IMR-90 (cell line): ENCODE data around the gene GRK5. TPM values are rescaled to one million over a fixed set of nuclear protein-coding genes. Genes with fewer than 3 reads are reported as not detected.

Experiments used
- ATAC-seq: fragments of 200-7000 bp; cut with Tn5 transposase; 2 replicates; pipeline ENCODE4 v1.9.1; 2020; ENCODE audit warnings: low read depth, mild to moderate bottlenecking, moderate library complexity
- BruUV-seq: library from RNA; stranded (reverse); fragments of 400-500 nt; replicated peaks from 2 replicates; lab custom pipeline; 2021; lab: Mats Ljungman, UMichigan
- CTCF ChIA-PET: fragments of 300-600 bp; formaldehyde crosslinking; extraction: SDS; loops from one replicate; lab custom pipeline; 2021; ENCODE audit warnings: antibody characterized with exemption; lab: Yijun Ruan, JAX
- POLR2A ChIA-PET: fragments of 300-600 bp; sonication (Branson Sonifier 250); formaldehyde crosslinking; loops from one replicate; lab custom pipeline; 2022; ENCODE audit warnings: antibody characterized with exemption; ENCODE audit not compliant: unreplicated experiment; lab: Charles Lee
- DNase-seq: peaks from one replicate; pipeline ENCODE4 v3.0.0; 2013
- H2AFZ ChIP-seq: replicated peaks from 2 replicates; pipeline ENCODE3; 2013; ENCODE audit warnings: low read length, mild to moderate bottlenecking; ENCODE audit not compliant: poor library complexity
- H2AK5ac ChIP-seq: 2 replicates; pipeline ENCODE4 v1.6.1; 2013; ENCODE audit warnings: low read depth, low read length, inconsistent platforms
- H2AK9ac ChIP-seq: replicated peaks from 2 replicates; pipeline ENCODE3; 2013; ENCODE audit warnings: mild to moderate bottlenecking, low read depth, low read length, moderate library complexity; ENCODE audit not compliant: poor library complexity
- H2BK120ac ChIP-seq: 2 replicates; pipeline ENCODE4 v1.6.1; 2013; ENCODE audit warnings: low read depth, low read length, inconsistent platforms
- H2BK15ac ChIP-seq: 3 replicates; pipeline ENCODE4 v1.6.1; 2013; ENCODE audit warnings: low read depth, low read length, inconsistent platforms
- H2BK20ac ChIP-seq: 2 replicates; pipeline ENCODE4 v1.6.1; 2013; ENCODE audit warnings: low read depth, mild to moderate bottlenecking, inconsistent platforms, low read length, moderate library complexity
- H2BK5ac ChIP-seq: 2 replicates; pipeline ENCODE4 v1.6.1; 2013; ENCODE audit warnings: mild to moderate bottlenecking, low read depth, low read length, inconsistent platforms; ENCODE audit not compliant: poor library complexity, severe bottlenecking
- H3K14ac ChIP-seq: replicated peaks from 2 replicates; pipeline ENCODE4 v1.6.1; 2013; ENCODE audit warnings: low read depth, low read length, inconsistent platforms
- H3K18ac ChIP-seq: 2 replicates; pipeline ENCODE4 v1.6.1; 2013; ENCODE audit warnings: low read depth, low read length, control low read depth
- H3K23ac ChIP-seq: 2 replicates; pipeline ENCODE4 v1.6.1; 2013; ENCODE audit warnings: low read depth, low read length, inconsistent platforms
- H3K27ac ChIP-seq: 2 replicates; pipeline ENCODE4 v1.5.1; 2013; ENCODE audit warnings: mild to moderate bottlenecking, control low read depth, low read length; ENCODE audit not compliant: insufficient read depth
- H3K27me3 ChIP-seq: 2 replicates; pipeline ENCODE4 v1.6.1; 2013; ENCODE audit warnings: low read length; ENCODE audit not compliant: control insufficient read depth, insufficient read depth
- H3K36me3 ChIP-seq: 2 replicates; pipeline ENCODE4 v1.6.1; 2013; ENCODE audit warnings: low read length, mixed read lengths; ENCODE audit not compliant: control insufficient read depth, insufficient read depth
- H3K4ac ChIP-seq: 2 replicates; pipeline ENCODE4 v1.6.1; 2013; ENCODE audit warnings: low read depth, low read length, inconsistent platforms
- H3K4me1 ChIP-seq: 2 replicates; pipeline ENCODE4 v1.6.1; 2013; ENCODE audit warnings: low read length, mixed read lengths; ENCODE audit not compliant: control insufficient read depth, insufficient read depth
- H3K4me2 ChIP-seq: 2 replicates; pipeline ENCODE4 v1.6.1; 2013; ENCODE audit warnings: low read depth, mild to moderate bottlenecking, control low read depth, low read length, moderate library complexity
- H3K4me3 ChIP-seq: 2 replicates; pipeline ENCODE4 v1.5.1; 2013; ENCODE audit warnings: low read depth, mild to moderate bottlenecking, control low read depth, low read length, moderate library complexity; ENCODE audit not compliant: insufficient read depth
- H3K56ac ChIP-seq: 2 replicates; pipeline ENCODE4 v1.6.1; 2013; ENCODE audit warnings: low read length, inconsistent platforms; ENCODE audit not compliant: insufficient read depth; ENCODE audit errors: extremely low read depth
- H3K79me1 ChIP-seq, 2 experiments: 2 replicates each; pipeline ENCODE4 v1.6.1; 2013; ENCODE audit warnings: low read length in 2 of 2, inconsistent platforms in 1 of 2, low read depth in 1 of 2
- H3K9ac ChIP-seq: 2 replicates; pipeline ENCODE4 v1.6.1; 2013; ENCODE audit warnings: low read depth, low read length, control low read depth
- H3K9me1 ChIP-seq: 2 replicates; pipeline ENCODE4 v1.6.1; 2013; ENCODE audit warnings: low read length, inconsistent platforms; ENCODE audit not compliant: insufficient read depth
- H3K9me3 ChIP-seq: 2 replicates; pipeline ENCODE4 v1.6.1; 2013; ENCODE audit warnings: low read length; ENCODE audit not compliant: control insufficient read depth, insufficient read depth
- H4K20me1 ChIP-seq: 2 replicates; pipeline ENCODE4 v1.6.1; 2013; ENCODE audit warnings: low read length, inconsistent platforms; ENCODE audit not compliant: insufficient read depth
- H4K5ac ChIP-seq: 2 replicates; pipeline ENCODE4 v1.6.1; 2013; ENCODE audit warnings: mild to moderate bottlenecking, low read depth, low read length, control low read depth
- H4K8ac ChIP-seq, 2 experiments: 2 replicates each; pipeline ENCODE4 v1.6.1; 2013; ENCODE audit warnings: low read depth in 2 of 2, low read length in 2 of 2, control low read depth in 1 of 2, inconsistent platforms in 1 of 2
- H4K91ac ChIP-seq: 2 replicates; pipeline ENCODE4 v1.6.1; 2013; ENCODE audit warnings: low read depth, low read length, inconsistent platforms; ENCODE audit not compliant: insufficient read depth
- BHLHE40 ChIP-seq: fragments of 150-350 bp; IDR thresholded peaks from 2 replicates; pipeline ENCODE4 v1.6.1; 2016; ENCODE audit warnings: mild to moderate bottlenecking, low read depth, low read length
- CHD1 ChIP-seq: IDR thresholded peaks from 2 replicates; pipeline ENCODE4 v1.6.1; 2012; ENCODE audit warnings: low read depth, low read length, improper control_type of control experiment
- ELK1 ChIP-seq: fragments of 150-350 bp; IDR thresholded peaks from 2 replicates; pipeline ENCODE4 v1.6.1; 2016; ENCODE audit warnings: low read depth, mild to moderate bottlenecking, low read length, moderate library complexity, borderline replicate concordance
- FOS ChIP-seq: fragments of 150-350 bp; IDR thresholded peaks from 2 replicates; pipeline ENCODE4 v1.6.1; 2016; ENCODE audit warnings: low read depth, low read length
- MAFK ChIP-seq: IDR thresholded peaks from 2 replicates; pipeline ENCODE4 v1.6.1; 2012; ENCODE audit warnings: low read depth, low read length, improper control_type of control experiment
- MAZ ChIP-seq: IDR thresholded peaks from 2 replicates; pipeline ENCODE4 v1.6.1; 2012; ENCODE audit warnings: low read depth, mild to moderate bottlenecking, low read length, improper control_type of control experiment, moderate library complexity, borderline replicate concordance
- MXI1 ChIP-seq: IDR thresholded peaks from 2 replicates; pipeline ENCODE4 v1.6.1; 2012; ENCODE audit warnings: low read depth, mild to moderate bottlenecking, low read length, moderate library complexity, borderline replicate concordance
- NFE2L2 ChIP-seq: fragments of 150-350 bp; IDR thresholded peaks from 2 replicates; pipeline ENCODE4 v1.6.1; 2016; ENCODE audit warnings: low read depth, mild to moderate bottlenecking, low read length
- POLR2A ChIP-seq: IDR thresholded peaks from 2 replicates; pipeline ENCODE4 v1.6.1; 2012; ENCODE audit warnings: mild to moderate bottlenecking, low read depth, low read length
- RAD21 ChIP-seq: IDR thresholded peaks from 2 replicates; pipeline ENCODE4 v1.6.1; 2012; ENCODE audit warnings: low read length, improper control_type of control experiment
- RCOR1 ChIP-seq: IDR thresholded peaks from 2 replicates; pipeline ENCODE4 v1.6.1; 2012; ENCODE audit warnings: mild to moderate bottlenecking, low read length, improper control_type of control experiment; ENCODE audit not compliant: insufficient replicate concordance
- RFX5 ChIP-seq: IDR thresholded peaks from 2 replicates; pipeline ENCODE4 v1.8.0; 2012; ENCODE audit warnings: low read depth, mild to moderate bottlenecking, low read length, moderate library complexity
- SMC3 ChIP-seq: fragments of 150-350 bp; IDR thresholded peaks from 2 replicates; pipeline ENCODE4 v1.6.1; 2016; ENCODE audit warnings: low read depth, mild to moderate bottlenecking, antibody characterized with exemption, low read length, moderate library complexity
- USF2 ChIP-seq: fragments of 150-350 bp; IDR thresholded peaks from 2 replicates; pipeline ENCODE4 v1.6.1; 2017; ENCODE audit warnings: mild to moderate bottlenecking, antibody characterized with exemption, low read length, low read depth
- WGBS, 2 experiments: methylation state at CpG; one replicate each; pipeline versions ENCODE4 v1.1.5 to v1.1.7; 2013; ENCODE audit warnings: missing lambda C conversion rate in 2 of 2; ENCODE audit not compliant: insufficient read length in 1 of 2; ENCODE audit errors: extremely low coverage in 2 of 2; 5-methylcytosine and 5-hydroxymethylcytosine counted together
- dilution Hi-C: fragments of 300-500 bp; cut with HindIII; formaldehyde crosslinking; loops from one replicate; pipeline ENCODE4 v1.14.3; 2018; ENCODE audit warnings: low sequenced_read_pairs; ENCODE audit not compliant: unreplicated experiment
- in situ Hi-C: fragments of 300-500 bp; cut with MboI; formaldehyde crosslinking; loops from 3 replicates; pipeline ENCODE4 v1.14.3; 2019; ENCODE audit warnings: low sequenced_read_pairs, inconsistent platforms, mixed read lengths
- intact Hi-C: fragments of 100-400 bp; cut with micrococcal nuclease; formaldehyde crosslinking; loops from 2 replicates; pipeline ENCODE4 v1.10.0; 2022
- polyA plus RNA-seq, 3 experiments: library from polyadenylated mRNA; depleted of rRNA; stranded (reverse); fragments of >200 nt; gene quantifications; 2 replicates each; pipeline ENCODE4 v1.2.3, GENCODE V29; 2012; ENCODE audit warnings: low replicate concordance in 1 of 3
- total RNA-seq: library from RNA; depleted of rRNA; stranded (reverse); fragments of >200 nt; gene quantifications from 2 replicates; pipeline ENCODE4 v1.2.3, GENCODE V29; 2012
- TF ChIP-seq, protein P1 (sequence below): conservative IDR thresholded peaks from 2 replicates; pipeline ENCODE4 v1.5.1; 2012; ENCODE audit warnings: mild to moderate bottlenecking, low read depth, low read length, improper control_type of control experiment

The GRK5 gene
- total and polyA plus RNA-seq, 2 of the 4 experiments (the other 2 are of a cell fraction): 12.9 to 16.3 TPM

DNA sequence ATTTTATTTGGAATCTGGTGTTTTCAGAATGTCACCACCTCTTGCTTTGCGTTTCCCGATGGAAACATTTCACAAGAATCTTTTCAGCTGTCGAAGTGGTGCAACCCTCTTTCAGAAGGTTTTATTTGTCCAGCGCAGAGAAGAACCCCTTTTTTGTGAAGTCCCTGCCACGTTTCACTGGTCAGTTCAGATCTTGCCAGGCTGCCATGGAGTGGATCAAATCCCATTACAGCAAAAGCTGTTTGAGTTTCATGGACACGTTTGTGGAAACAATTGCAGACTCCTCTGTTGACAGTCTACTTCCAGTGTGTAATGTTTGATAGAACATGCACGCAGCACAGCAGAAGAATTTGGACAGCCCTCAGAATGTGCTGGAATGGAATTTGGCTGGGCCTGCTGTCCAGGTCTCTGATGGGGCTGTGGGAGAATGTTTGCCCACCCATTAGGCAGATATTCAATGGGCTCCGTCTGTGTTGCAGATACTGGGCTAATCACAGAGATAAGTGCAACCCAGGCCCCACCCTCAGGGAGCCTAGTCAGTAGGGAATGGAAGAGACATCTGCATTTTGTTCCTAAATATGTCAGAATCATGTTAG is 143.2 kb downstream of the GRK5 start:
- no TSS peak for BruUV-seq
- H3K4me2 ChIP-seq: peak overlapping the region; percentile 22; the same call in 1 of the 2 replicates
- 5% methylated on average over 3 of the region's 8 CpGs; no CpG with 5 or more reads in 1 of the 2 experiments for WGBS, 2 experiments
- intact Hi-C loops: no loop called here
- peak overlapping the region; percentile 72; the same call in 1 of the 2 replicates for H3K27ac ChIP-seq
- H3K18ac ChIP-seq: peak overlapping the region; percentile 58
- H3K4ac ChIP-seq: peak overlapping the region; percentile 33; the same call in 1 of the 2 replicates
- peaks cover 9% of the 10 kb centered on the region for H3K9me1 ChIP-seq
- H2AFZ ChIP-seq: no peak overlapping the region
- dilution Hi-C loops: no loop called here
- H2BK15ac ChIP-seq: no peak overlapping the region
- no peak overlapping the region for H3K4me3 ChIP-seq
- H3K14ac ChIP-seq: no peak overlapping the region
- CTCF ChIA-PET: interaction anchor here (1.6 kb wide), 1 partner anchor 144 kb away, joined by 3 read pairs; no protein-coding TSS in a partner anchor
- in situ Hi-C loops: no loop called here
- H4K20me1 ChIP-seq: peaks cover 58% of the 10 kb centered on the region
- H3K79me1 ChIP-seq: peaks cover 34 to 76% of the 10 kb centered on the region in 2 experiments
- no peak overlapping the region for H2BK20ac ChIP-seq
- POLR2A ChIA-PET: no interaction called here
- H3K4me1 ChIP-seq: peaks cover 28% of the 10 kb centered on the region
- no peak overlapping the region for H4K8ac ChIP-seq
- no peaks in the 10 kb centered on the region for H3K27me3 ChIP-seq
- H2BK5ac ChIP-seq: peak overlapping the region; percentile 23
- peak; percentile 63 for ATAC-seq
- H3K9me3 ChIP-seq: peaks cover 4% of the 10 kb centered on the region; the same call in 1 of the 2 replicates
- H3K36me3 ChIP-seq: peaks cover 41% of the 10 kb centered on the region
- peak; percentile 49 for DNase-seq
- peak overlapping the region; percentile 12; the same call in 1 of the 2 replicates for H4K5ac ChIP-seq
- H4K91ac ChIP-seq: peak overlapping the region; percentile 4; the same call in 1 of the 2 replicates
- H3K56ac ChIP-seq: no peak overlapping the region
- H3K23ac ChIP-seq: peak overlapping the region; percentile 29; the same call in 1 of the 2 replicates
- no peak overlapping the region for H2AK9ac ChIP-seq
- H2BK120ac ChIP-seq: 0 out of 2 replicates have a peak overlapping the region, but pooled peaks have one; percentile 8
- H3K9ac ChIP-seq: peak overlapping the region; percentile 12; the same call in 1 of the 2 replicates
- no peak overlapping the region for H2AK5ac ChIP-seq
- TF ChIP-seq MAFK: no peak
- TF ChIP-seq ELK1: no peak
- no peak for TF ChIP-seq POLR2A
- TF ChIP-seq USF2: no peak
- no peak for TF ChIP-seq RAD21
- TF ChIP-seq, protein P1, sequence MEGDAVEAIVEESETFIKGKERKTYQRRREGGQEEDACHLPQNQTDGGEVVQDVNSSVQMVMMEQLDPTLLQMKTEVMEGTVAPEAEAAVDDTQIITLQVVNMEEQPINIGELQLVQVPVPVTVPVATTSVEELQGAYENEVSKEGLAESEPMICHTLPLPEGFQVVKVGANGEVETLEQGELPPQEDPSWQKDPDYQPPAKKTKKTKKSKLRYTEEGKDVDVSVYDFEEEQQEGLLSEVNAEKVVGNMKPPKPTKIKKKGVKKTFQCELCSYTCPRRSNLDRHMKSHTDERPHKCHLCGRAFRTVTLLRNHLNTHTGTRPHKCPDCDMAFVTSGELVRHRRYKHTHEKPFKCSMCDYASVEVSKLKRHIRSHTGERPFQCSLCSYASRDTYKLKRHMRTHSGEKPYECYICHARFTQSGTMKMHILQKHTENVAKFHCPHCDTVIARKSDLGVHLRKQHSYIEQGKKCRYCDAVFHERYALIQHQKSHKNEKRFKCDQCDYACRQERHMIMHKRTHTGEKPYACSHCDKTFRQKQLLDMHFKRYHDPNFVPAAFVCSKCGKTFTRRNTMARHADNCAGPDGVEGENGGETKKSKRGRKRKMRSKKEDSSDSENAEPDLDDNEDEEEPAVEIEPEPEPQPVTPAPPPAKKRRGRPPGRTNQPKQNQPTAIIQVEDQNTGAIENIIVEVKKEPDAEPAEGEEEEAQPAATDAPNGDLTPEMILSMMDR: no peak
- TF ChIP-seq MXI1: no peak
- no peak for TF ChIP-seq RFX5
- TF ChIP-seq CHD1: no peak
- no peak for TF ChIP-seq SMC3
- no peak for TF ChIP-seq BHLHE40
- no peak for TF ChIP-seq NFE2L2
- TF ChIP-seq FOS: no peak
- no peak for TF ChIP-seq MAZ
- TF ChIP-seq RCOR1: no peak
